GM19035 (cell line): Measurements from ENCODE around the gene WHAMM.
"Not testable (repeated sequence)": the region's sequence is repeated elsewhere in the genome, so short reads cannot be mapped to it uniquely, and the experiment has no call there.

Source experiments
- ATAC-seq: cut with Tn5 transposase; IDR thresholded peaks from one replicate; pipeline ENCODE4 v1.9.1; 2021; ENCODE audit not compliant: unreplicated experiment

The WHAMM gene

GRCh38 chr15:82799183-82799841 is 10.1 kb upstream of the WHAMM start:
- no peak for ATAC-seq

- ATAC-seq: no peak
Observed at GRCh38 chr15:82802497-82802896, 6.9 kb upstream of the WHAMM start.

DNA sequence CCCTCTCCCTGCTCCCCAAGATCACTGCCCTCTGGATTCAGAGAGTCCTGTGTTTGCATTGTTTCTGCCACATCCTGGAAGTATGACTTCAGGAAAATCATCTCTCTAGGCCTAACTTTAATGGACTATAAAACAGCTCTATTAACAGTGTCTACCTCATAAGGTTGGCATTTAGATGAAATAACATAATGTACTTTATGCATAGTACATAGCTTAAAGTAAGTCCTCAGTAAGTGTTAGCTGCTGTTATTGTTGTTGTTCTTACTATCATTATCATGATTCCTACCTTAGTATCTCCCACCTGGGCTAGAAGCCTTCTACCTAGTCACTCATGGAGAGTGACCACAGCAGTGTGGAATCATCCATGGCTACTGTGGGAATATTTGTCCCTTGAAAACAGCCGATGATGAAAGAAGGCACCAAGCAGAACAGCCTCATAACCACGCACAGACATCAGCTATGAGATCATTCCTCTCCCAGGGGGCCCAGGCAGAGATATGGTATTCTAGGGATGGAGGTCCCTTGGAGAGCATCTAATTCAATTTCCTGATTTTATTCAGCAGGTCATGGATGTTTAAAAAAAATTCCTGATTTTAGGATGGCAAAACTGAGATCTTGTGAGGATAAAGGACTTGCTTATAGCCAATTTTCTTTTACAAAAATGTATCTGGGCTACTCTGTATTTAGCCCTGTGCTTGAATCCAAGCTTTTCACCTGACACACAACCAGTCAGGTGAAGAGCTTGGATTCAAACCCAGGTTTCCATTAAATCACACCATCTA is 5.4 kb upstream of the WHAMM start:
- no peak for ATAC-seq

- no peak for ATAC-seq
Observed at GRCh38 chr15:82804575-82804949, 4.9 kb upstream of the WHAMM start.

- peak; percentile 33 for ATAC-seq
Observed at GRCh38 chr15:82805994-82806406, 3.4 kb upstream of the WHAMM start, which contains the start of gene FSD2. FSD2 (minus strand) TSS chr15:82806069; CDS start chr15:82787390, 18,679 bp downstream.

- no peak for ATAC-seq
Observed at GRCh38 chr15:82807920-82808633, 1.4 kb upstream of the WHAMM start.

GRCh38 chr15:82808634-82809041 is 790 bp upstream of the WHAMM start:
- no peak for ATAC-seq

DNA sequence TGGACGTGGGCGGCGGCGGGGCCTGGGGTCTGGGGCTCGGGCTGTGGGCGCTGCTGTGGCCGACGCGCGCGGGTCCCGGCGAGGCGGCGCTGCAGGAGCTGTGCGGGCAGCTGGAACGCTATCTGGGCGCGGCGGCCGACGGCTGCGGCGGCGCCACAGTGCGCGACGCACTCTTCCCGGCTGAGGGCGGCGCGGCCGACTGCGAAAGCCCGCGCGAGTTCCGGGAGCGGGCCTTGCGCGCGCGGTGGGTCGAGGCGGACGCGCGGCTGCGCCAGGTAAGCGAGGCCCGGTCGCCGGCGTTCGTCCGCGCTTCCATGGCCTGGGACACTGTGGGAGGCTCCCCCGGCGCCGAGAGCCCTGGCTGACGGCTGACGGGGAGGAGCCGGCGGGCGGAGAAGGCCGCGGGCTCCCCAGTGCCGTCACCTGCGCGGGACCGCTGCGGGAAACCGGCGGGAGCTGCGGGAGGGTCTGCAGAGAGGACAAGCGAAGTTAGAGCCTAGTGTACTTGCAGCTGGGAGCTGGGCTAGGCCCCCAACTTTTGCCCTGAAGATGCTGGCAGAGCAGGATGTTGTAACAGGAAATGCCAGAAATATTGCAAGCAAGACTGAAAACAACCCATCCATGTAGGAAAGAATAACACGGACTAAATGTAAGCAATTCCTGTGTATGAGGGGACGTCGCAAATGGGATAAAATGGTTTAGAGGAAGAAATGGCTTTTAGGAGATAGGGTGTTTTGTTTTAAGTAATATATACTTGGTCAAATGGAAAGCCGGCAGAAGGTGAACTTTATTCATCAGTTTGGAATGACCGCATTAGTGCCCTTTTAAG is 847 bp downstream of the WHAMM start:
- peak; percentile 20 for ATAC-seq

- no peak for ATAC-seq
Observed at GRCh38 chr15:82810890-82811426, 1.5 kb downstream of the WHAMM start.

- no peak for ATAC-seq
Observed at GRCh38 chr15:82812994-82813393, 3.6 kb downstream of the WHAMM start.

- no peak for ATAC-seq
Observed at GRCh38 chr15:82820128-82820527, 10.7 kb downstream of the WHAMM start.

DNA sequence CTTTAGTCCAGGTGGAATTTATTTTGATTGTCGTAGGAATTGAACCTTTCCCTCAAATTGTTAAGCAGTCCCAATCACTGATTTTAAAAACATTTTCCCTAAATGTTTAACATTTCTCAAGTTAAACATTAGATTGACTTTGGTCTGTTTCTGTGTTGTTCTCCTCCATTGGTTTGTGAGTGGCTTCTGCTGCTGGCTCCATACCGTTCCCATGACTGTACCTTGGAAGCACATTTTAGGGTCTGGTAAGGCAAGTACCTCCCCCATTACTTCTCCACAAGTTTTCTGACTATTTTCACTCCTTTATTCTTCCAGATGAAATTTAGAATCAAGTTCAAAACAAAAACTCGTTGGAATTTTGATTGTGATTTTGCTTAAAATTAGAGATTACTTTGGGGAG is 12.0 kb downstream of the WHAMM start:
- not testable (repeated sequence) for ATAC-seq

GRCh38 chr15:82821851-82822250 is 12.4 kb downstream of the WHAMM start:
- ATAC-seq: not testable (repeated sequence)

DNA sequence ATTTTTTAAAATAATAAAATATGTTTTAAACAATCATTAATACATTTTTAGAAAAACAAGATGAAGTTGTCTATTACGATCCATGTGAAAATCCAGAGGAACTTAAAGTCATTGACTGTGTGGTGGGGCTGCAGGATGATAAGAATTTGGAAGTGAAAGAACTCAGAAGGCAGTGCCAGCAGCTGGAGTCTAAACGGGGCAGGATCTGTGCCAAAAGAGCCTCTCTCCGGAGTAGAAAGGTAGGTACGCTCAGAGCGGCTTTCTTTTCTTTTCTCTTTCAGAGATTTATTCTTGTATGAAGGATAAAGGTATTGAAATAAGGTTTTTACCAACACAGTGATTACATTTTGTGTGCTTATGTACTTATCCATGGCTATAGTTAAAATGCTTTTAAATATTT is 13.6 kb downstream of the WHAMM start:
- no peak for ATAC-seq

DNA sequence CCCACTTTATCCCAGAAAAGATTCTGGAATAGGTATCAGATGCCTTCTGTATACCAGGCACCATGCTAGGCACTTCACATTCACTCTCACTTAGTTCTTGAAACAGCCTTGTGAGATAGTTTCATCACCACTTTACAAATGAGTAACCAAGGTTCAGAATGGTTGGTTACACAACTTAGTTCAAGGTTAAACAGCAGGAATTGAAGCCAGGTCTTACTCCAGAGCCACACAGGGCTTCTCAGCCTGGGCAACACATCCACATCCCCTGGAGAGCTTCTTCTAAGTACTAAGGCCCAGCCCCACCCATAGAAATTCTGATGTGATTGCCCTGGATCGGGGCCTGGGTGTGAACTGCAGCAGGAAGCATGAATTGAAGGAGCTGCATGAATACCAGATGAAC is 18.6 kb downstream of the WHAMM start:
- no peak for ATAC-seq

DNA sequence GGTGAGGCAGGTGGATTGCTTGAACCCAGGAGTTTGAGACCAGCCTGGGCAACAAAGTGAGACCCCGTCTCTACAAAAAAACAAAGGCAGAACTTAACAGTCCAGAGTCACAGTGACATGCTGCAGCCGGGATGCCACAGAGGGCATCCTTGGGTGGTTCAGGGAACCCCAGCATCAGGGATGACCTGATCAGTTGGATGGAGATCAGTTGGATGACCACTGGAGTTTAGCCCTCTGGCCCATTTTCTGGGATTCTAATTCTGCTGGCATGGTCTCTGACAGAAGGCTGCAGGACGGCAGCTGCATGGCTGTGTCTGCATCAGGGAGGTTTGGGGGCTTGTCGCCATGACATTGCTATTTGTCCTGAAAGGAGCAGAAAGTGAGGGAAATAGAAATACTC is 19.8 kb downstream of the WHAMM start:
- ATAC-seq: no peak

GRCh38 chr15:82830427-82831173 is 21.2 kb downstream of the WHAMM start:
- no peak for ATAC-seq

GRCh38 chr15:82831894-82832600 is 22.6 kb downstream of the WHAMM start:
- ATAC-seq: no peak

- ATAC-seq: peak; percentile 69
Observed at GRCh38 chr15:82832601-82833361, 23.4 kb downstream of the WHAMM start.
